GM19463 (cell line): Measurements from ENCODE around the gene IFTAP.
A peak's percentile ranks its signal among the peaks of the same experiment; 100 is the strongest.
"Not testable (repeated sequence)": the region's sequence is repeated elsewhere in the genome, so short reads cannot be mapped to it uniquely, and the experiment has no call there.

Experiments
- ATAC-seq: cut with Tn5 transposase; IDR thresholded peaks from one replicate; pipeline ENCODE4 v1.9.1; 2021; ENCODE audit warnings: mild to moderate bottlenecking, moderate library complexity; ENCODE audit not compliant: unreplicated experiment

IFTAP gene, protein sequence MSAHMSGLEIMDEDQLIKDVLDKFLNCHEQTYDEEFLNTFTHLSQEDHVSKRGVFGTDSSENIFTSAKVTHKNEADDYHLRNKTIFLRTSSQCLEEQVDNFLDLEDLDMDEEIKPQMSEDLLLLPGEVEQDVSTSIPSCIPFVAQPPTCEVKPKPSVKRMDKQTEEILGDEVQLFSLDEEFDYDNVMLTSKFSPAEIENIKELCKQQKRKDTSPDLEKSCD

GRCh38 chr11:36594316-36594989 is at the start of gene IFTAP:
TSS of gene IFTAP (plus strand) at chr11:36594502. CDS start at chr11:36610104, 15,602 bp downstream.
- ATAC-seq, result peak; percentile 92

DNA sequence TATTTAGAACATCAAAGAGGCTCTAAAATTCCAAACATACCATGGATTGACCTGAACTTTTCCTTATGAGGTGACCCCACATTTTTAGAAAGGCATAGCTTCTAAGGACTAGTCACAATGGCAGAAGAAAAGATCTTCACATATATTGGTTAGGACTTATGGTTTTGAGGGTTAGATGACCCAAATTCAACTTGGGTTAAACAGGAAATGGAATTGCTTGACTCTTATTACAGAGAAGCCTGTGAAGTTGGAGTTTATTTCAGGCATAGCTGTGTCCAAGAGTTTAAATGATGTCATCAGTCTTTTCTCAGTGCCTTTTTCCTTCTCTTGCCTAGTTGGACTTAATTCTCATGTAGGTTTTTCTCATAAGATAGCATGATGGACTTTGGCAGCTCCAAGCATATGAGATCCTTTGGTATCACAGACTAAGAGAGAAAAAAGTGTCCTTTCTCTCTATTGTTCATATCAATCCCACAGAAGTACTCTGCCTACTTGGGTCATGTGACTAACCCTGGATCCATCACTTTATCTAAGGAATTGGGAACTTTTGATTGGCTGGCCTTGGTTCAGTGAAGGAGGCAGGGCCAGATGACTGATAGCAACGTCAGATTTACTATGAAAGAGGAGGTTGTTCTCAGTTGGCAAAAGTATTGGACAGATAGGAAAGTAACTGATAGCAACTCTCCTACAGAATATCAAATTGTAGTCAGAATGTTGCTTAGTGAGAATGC is 43.8 kb upstream of the IFTAP start:
- no peak for ATAC-seq

- not testable (repeated sequence) for ATAC-seq
Observed at GRCh38 chr11:36557390-36557789, 36.9 kb upstream of the IFTAP start.

- no peak for ATAC-seq
Observed at GRCh38 chr11:36557991-36558390, 36.3 kb upstream of the IFTAP start.

- ATAC-seq, result peak; percentile 94
Observed at GRCh38 chr11:36558571-36559413, 35.5 kb upstream of the IFTAP start.

GRCh38 chr11:36564376-36565030 is 29.8 kb upstream of the IFTAP start:
- ATAC-seq, result peak; percentile 57

DNA sequence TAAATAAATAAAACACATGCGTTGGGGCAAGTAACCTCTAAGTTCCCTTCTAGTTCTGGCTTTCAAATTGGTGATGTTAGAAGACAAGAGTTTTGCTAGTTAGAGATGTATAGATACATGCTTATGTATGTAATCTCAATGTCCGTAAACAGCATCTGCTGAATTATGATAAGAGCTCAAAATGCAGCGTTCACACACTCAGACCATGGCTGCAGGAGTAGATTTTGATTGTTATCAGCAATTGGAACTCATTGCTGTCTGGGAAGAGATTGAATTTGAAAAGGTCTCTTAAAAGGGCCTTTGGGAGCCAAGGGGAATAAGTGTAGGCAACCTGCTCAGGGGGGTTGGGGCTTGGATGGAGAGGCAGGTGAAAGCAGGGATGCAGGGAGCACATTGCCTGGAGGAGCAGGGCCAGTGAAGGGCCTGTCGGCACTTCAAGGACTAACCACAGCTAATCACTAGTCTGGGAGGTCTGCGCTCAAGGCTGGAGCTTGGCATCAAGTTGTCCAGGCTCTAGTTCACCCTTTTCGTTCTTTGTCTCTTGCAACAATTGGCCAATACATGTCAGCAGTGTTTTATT is 29.2 kb upstream of the IFTAP start:
- no peak for ATAC-seq

DNA sequence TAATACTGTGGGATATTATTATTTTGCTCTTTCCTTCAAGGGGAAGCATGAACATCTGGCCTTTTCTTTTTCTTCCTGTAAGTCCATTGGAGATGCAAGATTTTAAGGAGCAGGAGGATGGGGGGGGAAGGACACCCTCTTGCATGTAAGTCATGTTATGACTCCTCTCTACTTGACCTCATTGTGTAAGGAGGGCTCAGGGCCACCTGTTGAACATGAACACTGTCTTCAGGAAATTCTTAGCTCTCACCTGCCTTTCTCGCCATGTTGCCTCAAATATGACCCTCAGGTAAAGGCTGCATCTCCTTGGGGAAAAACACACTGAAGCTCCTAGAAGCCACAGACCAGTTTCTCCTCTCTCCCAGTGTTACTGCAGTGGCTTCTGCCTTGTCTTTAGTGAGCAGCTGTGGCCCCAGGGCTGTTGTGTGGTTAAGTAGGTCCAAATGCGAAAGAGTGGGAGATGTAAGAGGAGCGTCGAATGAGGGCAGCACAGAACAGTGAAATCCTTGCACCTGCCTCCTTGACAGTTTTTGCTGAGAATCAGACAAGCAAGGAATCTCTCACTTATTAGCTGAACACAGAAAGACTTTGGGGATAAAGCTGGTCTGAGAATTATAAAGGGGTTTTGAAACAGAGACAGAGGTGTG is 27.8 kb upstream of the IFTAP start:
- no peak for ATAC-seq

- ATAC-seq, result no peak
Observed at GRCh38 chr11:36567694-36568093, 26.6 kb upstream of the IFTAP start, which contains the start of gene RAG1. TSS of gene RAG1 (plus strand) at chr11:36568007. CDS start at chr11:36573305, 5,298 bp downstream.

DNA sequence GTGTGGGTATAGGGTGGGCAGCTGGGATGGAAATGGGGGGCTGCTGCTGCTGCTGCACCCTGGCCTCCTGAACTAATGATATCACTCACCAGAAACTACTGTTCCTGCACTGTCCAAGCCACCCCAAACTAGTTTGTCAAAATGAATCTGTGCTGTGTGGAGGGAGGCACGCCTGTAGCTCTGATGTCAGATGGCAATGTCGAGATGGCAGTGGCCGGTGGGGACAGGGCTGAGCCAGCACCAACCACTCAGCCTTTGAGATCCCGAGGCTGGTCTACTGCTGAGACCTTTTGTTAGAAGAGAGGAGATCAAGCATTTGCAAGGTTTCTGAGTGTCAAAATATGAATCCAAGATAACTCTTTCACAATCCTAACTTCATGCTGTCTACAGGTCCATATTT is 25.2 kb upstream of the IFTAP start:
- ATAC-seq, result no peak

- no peak for ATAC-seq
Observed at GRCh38 chr11:36574486-36574885, 19.8 kb upstream of the IFTAP start.

DNA sequence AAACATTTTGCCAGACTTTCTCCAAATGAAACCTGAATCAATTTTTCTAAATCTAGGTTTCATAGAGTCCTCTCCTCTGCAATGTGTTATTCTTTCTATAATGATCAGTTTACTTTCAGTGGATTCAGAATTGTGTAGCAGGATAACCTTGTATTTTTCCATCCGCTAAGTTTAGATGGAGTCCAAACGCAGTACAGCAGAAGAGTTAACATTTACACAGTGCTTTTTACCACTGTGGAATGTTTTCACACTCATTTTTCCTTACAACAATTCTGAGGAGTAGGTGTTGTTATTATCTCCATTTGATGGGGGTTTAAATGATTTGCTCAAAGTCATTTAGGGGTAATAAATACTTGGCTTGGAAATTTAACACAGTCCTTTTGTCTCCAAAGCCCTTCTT is 16.9 kb upstream of the IFTAP start:
- ATAC-seq, result no peak

DNA sequence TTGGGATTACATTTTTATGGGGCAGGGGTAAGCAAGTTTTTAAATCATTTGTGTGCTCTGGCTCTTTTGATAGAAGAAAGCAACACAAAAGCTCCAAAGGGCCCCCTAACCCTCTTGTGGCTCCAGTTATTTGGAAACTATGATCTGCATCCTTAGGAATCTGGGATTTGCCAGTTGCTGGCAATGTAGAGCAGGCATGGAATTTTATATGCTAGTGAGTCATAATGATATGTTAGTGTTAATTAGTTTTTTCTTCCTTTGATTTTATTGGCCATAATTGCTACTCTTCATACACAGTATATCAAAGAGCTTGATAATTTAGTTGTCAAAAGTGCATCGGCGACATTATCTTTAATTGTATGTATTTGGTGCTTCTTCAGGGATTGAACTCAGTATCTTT is 16.4 kb upstream of the IFTAP start:
- ATAC-seq, result no peak

DNA sequence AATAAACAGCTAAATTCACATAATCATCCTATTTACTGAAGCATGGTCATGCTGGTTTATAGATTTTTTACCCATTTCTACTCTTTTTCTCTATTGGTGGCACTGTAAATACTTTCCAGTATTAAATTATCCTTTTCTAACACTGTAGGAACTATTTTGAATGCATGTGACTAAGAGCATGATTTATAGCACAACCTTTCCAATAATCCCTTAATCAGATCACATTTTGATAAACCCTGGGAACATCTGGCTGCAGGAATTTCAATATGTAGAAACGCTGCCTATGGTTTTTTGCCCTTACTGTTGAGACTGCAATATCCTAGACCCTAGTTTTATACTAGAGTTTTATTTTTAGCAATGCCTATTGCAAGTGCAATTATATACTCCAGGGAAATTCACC is 15.8 kb upstream of the IFTAP start:
- no peak for ATAC-seq

- ATAC-seq, result no peak
Observed at GRCh38 chr11:36581536-36581935, 12.8 kb upstream of the IFTAP start.

DNA sequence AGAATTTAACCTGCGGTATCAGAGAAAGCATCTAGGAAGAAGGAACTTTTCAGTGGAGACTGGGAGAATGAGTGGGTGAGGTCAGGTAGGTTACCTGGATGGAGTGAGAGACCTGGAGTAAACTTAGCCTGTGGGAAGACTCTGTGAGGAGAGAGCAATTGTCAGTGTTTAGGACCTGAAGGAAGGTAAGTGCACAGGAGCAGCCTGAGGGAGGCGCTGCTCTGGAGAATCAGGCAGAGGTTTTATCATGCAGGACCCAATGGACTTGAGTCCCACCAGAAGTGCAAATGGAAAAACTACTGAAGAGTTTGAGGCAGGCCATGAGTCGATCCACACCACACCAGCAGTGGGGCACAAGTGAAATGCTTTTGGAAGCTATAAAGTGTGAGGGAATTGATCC is 10.6 kb upstream of the IFTAP start:
- no peak for ATAC-seq

GRCh38 chr11:36586543-36586942 is 7.8 kb upstream of the IFTAP start:
- ATAC-seq, result no peak

- ATAC-seq, result no peak
Observed at GRCh38 chr11:36588099-36588498, 6.2 kb upstream of the IFTAP start.

- ATAC-seq, result no peak
Observed at GRCh38 chr11:36590513-36590912, 3.8 kb upstream of the IFTAP start.

DNA sequence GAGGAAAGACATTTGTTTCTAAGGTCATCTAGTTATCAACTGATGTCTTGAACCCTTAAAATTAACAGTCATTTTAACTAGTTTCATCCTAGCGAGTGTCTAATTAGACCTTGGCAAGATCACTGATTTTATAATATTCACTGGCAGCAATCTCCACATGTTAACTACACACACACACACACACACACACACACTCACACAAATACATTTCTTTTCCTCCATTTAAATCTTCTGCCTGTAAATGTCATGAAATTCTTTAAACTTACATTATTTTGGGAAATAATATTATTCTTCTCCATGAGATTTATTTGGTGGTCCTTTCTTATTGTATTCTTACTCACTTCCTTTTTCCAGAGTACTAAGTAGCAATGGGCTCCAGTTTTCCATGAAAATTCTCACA is 2.9 kb upstream of the IFTAP start:
- ATAC-seq, result no peak
